Activated CD4-positive, alpha-beta T cell treated with anti-CD3 and anti-CD28 coated beads, Interleukin-2, Interleukin-4, amounts not matched to agents 100 ng/mL and 50 ng/mL, durations not matched to agents 16 hours and 8 hours (primary cell): ENCODE data around the gene IGFN1.

ENCODE experiments used
- DNase-seq: peaks from one replicate; pipeline ENCODE4 v3.0.0-alpha.2; 2020; ENCODE audit warnings: low spot score

The IGFN1 gene

GRCh38 chr1:201266774-201267173 is 76.2 kb downstream of the IGFN1 start:
- DNase-seq = no peak

GRCh38 chr1:201267481-201268229 is 77.0 kb downstream of the IGFN1 start:
- DNase-seq = no peak

GRCh38 chr1:201268604-201269151 is 78.1 kb downstream of the IGFN1 start:
- no peak for DNase-seq

GRCh38 chr1:201269281-201269680 is 78.7 kb downstream of the IGFN1 start:
- no peak for DNase-seq

- DNase-seq = no peak
Observed at GRCh38 chr1:201269900-201270410, 79.3 kb downstream of the IGFN1 start.

- DNase-seq = no peak
Observed at GRCh38 chr1:201270616-201271390, 80.2 kb downstream of the IGFN1 start.

- no peak for DNase-seq
Observed at GRCh38 chr1:201272799-201273198, 82.2 kb downstream of the IGFN1 start.

GRCh38 chr1:201274616-201275252 is 84.1 kb downstream of the IGFN1 start:
- DNase-seq = no peak

GRCh38 chr1:201275253-201275666 is 84.6 kb downstream of the IGFN1 start:
- no peak for DNase-seq

GRCh38 chr1:201276891-201277290 is 86.3 kb downstream of the IGFN1 start:
- no peak for DNase-seq

- DNase-seq = no peak
Observed at GRCh38 chr1:201277441-201277840, 86.8 kb downstream of the IGFN1 start.
